Activated T-helper 9 cell treated with anti-CD3 and anti-CD28 coated beads, Interleukin-2, amount 50 U/mL, for 16 hours (primary cell): ENCODE data around the gene YPEL4.
"Not testable (repeated sequence)": the region's sequence is repeated elsewhere in the genome, so short reads cannot be mapped to it uniquely, and the experiment has no call there.

ENCODE experiments used
- DNase-seq: peaks from one replicate; pipeline ENCODE4 v3.0.0-alpha.2; 2020; ENCODE audit warnings: low read depth

Gene YPEL4, protein sequence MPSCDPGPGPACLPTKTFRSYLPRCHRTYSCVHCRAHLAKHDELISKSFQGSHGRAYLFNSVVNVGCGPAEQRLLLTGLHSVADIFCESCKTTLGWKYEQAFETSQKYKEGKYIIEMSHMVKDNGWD

DNA sequence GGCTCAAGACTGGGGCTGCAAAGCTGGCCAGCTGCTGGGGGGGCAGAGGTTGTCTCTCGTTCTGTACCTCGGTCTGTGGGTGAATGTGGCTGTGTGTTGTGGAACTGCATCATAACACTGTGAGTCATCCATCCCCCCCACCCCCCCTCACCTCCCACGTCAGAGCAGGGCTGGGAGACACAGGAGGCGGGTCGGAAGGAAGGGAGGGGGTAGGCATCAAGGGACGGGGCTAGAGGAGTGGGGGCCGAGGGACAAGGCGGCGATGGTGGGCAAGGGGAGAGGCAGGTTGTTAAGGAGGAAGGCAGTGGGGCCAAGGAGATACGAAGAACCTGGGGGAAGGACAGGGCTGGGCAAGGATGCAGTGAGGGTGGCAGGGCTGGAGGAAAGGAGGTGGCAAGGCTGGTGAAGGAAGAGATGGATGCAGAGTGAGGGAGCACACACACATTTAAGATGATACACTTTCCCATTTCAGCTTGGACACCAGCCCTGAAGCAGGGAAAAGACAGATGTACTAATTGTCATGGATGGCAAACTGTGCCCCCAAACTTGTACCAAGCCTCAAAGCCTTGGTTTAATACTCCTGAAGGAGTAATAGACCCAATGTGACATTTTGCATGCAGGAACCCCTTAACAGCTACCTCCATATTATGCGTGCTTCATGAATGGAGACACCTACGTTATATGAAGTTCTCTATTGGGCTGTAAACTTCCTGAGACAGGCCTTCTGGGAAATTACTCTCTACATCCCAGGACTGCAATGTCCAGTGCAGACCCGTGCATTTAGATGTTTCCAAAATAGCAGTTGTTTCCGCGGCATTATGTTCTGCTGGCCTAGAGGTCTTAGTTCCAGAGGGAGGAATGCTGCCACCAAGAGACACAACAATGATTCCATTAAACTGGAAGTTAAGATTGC, at the start of gene YPEL4:
Gene YPEL4 (minus strand): TSS at position 87 of the 913 bp plus-strand sequence. CDS start 2,805 bp downstream, outside the sequence.
- DNase-seq: peak; percentile 54

DNA sequence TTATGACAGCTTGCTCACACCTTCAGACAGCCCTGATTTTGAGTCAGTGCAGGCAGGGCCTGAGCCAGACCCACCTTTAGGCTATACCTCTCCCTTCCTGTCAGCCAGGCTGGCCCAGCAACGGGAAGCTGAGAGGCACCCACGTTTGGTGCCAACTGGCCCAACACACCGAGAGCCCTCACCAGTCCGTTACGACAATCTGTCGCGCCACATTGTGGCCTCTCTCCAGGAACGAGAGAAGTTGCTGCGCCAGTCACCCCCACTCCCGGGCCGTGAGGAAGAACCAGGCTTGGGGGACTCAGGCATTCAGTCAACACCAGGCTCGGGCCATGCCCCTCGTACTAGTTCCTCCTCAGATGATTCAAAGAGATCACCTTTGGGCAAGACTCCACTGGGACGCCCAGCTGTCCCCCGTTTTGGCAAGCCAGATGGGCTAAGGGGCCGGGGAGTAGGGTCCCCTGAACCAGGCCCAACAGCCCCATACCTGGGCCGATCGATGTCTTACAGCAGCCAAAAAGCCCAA, 49.2 kb upstream of the YPEL4 start:
- DNase-seq: no peak

DNA sequence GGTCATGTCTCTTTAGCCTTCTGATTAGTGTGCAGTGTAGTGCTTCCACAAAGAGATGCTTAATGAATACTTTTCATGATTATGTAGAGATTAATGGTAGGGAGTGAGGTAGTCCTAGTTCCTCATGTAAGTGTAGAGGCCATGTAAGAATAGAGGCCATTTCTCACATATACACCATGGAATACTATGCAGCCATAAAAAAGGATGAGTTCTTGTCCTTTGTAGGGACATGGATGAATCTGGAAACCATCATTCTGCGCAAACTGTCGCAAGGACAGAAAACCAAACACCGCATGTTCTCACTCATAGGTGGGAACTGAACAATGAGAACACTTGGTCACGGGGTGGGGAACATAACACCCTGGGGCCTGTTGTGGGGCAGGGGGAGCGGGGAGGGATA, 40.8 kb upstream of the YPEL4 start:
- DNase-seq: not testable (repeated sequence)

DNA sequence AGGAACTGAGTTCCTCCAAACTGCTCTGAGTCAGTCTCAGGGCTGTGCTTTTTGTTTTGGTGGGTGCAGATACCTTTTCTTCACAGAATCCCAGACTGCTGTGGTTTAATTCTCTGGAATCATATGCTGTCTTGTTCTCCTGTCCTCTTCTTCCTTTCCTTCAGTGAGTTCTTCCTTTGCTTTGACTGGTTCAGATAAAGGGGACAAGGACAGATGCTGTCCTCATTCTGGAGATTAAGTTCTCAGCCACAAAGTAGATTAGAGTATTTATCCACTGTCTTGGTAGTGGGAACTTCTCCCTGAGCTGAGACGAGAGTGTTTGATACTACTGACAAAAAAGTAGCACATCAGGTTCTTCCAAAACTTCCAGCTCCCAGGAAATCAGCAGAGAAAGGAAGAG, 31.5 kb upstream of the YPEL4 start:
- DNase-seq: no peak

DNA sequence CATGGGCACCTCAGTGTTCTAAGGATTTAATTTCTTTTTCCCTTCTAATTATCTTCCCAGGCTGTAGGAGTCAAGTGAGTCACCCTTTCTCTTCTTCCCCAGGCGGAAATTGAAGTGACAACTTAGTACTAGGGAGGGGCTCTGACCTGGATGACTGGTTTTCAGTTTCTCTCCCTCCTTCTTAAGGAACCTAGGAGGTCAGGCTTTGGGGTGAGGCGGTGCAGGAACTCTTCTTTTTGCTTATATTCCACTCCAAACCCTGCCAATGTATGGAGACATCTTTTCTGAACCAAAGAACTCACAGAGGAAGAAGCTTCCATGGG, 30.8 kb upstream of the YPEL4 start:
- no peak for DNase-seq

DNA sequence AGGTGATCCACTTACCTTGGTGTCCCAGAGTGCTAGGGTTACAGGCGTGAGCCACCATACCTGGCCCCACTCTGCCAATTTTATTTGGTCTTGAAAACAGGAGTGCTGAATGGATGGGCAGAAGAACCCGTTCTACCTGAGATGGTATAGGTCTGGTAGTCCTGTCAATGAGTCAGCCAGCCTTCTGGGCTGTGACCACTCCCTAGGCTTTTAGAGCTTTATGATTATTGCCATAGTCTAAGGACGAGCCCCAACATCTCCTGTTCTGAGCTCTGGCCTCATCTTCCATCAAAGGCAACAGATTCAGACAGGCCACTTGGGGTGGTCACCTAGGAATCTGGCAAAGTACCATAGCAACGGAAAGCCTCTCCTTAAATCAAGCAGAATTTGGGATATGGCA, 29.7 kb upstream of the YPEL4 start:
- DNase-seq: no peak

DNA sequence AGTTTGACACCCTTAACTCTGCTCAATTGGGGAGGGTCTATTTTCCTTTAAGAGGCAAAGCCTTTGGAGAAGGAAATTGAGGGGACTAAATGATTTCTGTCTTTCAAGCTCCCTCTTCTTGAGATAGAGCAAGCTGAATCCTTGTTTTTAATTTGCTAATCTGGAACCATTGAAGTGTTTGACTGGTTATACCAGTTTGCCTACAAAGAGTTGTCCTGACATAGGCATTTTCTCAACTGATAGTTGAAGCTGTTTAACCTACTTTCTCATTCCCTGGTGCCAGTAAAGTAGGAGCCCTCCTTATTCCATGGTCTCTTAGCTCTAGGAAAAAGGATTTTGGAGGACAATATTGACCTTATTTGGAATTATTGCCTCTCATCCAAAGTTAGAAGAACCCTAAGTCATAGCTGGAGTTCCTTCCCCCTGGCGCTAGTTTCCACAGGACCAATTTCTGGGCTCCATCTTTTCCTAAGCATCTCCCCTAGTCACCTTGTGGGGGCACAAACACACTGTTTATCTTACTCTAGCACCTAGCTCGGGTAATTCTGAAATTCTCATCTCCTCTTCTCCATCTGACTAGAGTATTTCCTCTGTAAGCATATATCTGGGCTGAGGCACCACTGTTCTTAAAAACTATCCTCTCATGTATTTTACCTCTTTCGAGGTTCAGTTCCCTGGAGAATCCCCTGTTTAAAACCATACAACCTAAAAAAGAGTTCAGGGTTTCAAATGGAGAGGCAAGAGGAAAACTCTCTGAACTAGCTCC, 25.6 kb upstream of the YPEL4 start:
- DNase-seq: no peak

DNA sequence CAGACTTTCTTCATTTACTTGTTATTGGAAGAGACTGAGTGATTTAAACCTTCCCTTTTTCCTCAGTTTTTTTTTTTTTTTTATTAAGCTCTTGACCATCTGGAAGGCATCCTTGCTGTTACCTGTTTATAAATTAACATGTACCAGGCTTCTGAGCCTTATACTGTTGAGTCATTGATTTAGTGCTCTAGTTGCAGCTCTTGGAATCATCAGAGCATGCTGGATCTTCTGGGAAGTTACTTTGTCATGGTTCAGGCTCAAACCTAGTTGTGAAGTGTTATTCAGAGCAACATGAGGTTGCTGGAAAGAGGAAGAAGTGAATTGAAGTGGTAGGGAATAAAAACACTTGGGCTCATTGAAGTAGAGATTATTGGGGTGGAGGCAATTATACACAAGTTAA, 24.5 kb upstream of the YPEL4 start:
- no peak for DNase-seq

DNA sequence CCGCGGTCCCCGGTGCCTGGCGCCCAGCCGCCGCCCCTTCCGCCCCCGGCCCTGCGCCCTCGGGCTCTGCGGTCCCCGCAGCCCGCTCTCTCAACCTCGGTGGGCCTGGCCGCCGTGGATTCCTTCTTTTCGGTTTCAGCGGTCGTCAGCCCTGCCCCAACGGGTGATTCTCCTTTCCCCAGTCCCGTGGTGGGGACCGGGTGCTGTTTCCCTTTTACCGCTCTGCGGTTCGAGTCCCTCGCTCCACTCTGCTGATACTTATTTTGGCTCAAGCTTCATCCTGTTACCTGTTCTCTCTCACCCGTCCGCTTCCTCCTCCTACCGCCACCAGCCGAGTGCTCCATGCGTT, 18.7 kb upstream of the YPEL4 start:
- DNase-seq: peak; percentile 20

DNA sequence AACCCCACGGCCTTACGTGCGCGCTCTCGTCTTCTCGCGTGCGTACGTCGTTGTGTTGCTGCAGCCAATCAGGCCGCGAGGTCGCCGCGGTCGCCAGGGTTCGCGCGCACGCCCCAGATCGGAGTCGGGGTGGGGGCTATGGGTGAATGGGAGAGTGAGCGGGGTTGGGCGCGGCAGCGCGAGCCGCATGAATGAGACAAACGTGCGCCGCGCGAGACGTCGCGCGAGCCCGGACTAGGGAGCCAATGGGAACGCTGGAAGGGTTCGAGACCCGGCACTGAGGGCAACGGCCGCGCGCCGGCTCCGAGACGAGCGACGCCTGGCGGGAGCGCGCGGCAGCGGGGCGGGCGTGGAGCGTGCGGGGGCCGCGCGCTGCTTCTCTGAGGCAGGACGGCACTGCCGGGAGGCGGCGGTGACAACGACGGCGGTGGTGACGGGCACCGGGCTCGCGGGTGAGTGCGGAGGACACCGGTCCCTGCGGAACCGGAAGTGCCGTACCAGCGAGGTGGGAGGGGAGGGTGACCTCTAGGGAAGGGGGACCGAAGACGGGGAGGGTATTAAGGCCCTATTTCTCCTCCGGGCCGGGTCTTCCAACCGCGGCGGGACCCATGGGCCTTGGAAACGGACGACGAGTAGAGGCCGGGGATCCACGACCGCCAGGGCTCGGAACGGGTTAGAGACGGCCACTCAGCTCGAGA, 18.2 kb upstream of the YPEL4 start, which contains the start of gene ZDHHC5:
Gene ZDHHC5 (plus strand): TSS at position 379 of the 698 bp plus-strand sequence. CDS start 4,977 bp downstream, outside the sequence.
- peak; percentile 100 for DNase-seq

DNA sequence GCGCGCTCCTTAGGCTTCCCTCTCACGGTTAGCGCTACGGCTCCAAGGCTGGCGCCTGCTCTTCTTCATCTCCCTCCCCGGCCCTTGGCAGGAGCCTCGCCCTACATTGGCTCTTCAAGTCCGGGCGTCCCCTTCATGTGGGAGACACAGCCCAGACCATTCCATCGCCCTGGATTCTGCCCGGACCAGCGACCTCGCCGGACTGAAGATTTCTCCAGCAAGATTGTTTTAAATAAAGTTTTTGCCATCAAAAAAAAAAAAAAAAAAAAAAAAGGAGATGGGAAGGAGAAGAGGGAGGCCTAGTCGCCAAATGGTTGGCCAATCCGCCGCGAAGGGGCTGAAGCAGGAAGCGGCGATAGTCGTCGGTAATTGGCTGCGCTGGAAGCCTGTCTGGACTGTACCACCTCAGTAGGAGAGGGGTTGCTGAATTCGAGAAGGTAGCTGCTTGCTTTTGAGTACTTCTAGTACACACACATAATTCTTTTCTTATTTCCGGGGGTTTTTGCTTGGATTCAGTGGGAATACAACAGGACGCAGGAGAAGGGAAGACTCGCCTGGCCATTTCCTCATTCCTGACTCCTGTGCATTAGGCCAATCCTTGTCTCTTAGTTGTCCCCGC, 17.5 kb upstream of the YPEL4 start:
- DNase-seq: peak; percentile 87

DNA sequence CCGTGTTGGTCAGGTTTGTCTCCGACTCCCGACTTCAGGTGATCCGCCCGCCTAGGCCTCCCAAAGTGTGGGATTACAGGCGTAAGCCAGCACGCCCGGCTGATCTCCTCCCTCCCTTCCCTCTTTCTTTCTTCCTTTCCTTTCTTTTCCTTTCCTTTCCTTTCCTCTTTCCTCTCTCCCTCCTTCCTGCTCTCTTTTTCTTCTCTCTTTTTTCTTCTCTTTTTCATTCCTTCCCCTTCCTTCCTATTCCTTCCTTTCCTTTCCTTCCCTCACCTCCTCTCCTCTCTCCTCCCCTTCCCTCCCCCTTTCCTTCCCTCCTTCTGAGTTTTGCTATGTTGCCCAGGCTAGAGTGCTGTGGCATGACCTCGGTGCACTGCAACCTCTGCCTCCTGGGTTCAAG, 14.3 kb upstream of the YPEL4 start:
- DNase-seq: no peak

DNA sequence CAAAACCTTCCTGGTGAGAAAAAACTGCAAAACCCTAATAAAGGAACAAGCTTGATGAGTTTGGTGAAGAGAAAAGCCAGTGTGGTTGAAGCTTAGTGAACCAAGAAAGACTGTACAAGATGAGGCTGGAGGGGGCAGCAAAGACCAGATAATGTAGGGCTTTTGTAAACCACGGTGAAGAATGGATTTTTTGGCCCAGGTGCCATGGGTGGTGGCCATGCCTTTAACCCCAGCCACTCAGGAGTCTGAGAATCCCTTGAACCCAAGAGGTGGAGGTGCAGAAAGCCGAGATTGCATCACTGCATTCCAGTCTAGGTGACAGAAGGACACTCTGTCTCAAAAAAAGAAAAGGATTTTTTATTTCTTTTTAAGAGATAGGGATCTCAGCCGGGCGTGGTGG, 13.2 kb upstream of the YPEL4 start:
- DNase-seq: no peak

DNA sequence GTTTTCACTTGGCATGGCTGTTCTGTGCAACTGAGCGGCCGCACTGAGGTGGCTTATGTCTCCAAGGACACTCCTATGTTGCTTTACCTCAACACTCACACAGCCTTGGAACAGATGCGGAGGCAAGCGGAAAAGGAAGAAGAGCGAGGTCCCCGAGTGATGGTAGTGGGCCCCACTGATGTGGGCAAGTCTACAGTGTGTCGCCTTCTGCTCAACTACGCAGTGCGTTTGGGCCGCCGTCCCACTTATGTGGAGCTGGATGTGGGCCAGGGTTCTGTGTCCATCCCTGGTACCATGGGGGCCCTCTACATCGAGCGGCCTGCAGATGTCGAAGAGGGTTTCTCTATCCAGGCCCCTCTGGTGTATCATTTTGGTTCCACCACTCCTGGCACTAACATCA, 10.0 kb upstream of the YPEL4 start:
- no peak for DNase-seq

DNA sequence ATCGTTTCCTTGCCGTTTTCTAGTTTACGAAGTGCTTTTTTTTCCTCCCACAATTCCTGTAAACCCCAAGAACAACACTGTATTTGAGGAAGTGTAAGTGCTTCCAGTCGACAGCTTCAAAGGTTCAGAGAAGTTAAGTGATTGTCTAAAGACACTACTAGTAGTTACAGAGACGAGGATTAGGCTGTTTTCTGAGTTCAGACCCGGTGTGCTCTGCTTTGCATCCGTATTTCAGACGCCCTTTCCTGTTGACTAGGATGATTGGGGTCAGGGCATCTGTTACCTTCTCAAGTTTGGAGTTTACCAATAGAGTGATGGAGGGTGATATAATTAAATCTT, 8.3 kb upstream of the YPEL4 start:
- DNase-seq: no peak

DNA sequence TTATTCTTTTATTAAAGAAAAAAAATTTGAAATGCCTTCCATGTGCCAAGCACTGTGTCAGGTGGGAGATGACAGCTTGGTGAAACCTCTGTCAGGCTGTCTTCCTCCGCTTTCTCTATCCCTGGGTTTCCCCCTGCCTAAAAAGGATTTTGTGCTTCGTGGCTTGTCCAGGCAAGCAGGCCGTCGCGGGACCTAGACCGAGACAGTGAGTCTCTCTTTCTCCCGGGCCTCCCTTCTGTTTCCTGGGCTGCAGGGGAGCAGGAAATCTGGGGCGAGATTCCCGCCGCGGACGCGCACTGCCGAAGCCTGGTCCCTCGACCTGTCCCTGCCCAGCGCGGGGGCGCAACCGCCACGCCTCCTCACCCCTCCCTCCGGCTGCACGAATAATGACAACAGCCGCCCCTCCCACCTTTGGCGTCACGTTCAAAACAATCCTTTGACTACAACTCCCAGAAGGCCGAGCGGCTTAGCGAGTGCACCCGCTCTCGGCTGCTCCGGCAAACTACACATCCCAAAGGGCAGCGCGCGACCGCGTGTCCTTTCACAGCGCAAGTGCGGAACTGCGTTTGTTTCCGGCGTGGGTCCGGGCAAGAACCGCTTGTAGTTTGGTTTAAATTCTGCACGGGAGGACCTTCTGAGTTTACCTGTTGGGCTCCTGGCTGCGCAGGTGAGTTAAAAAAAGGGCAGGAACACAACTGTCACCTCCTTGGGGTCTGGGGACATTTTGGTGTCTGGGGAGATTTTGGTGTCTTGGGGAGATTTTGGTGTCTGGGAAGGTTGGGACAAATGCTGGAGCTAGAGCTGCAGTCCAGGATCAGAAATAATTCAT, 7.7 kb upstream of the YPEL4 start, which contains the start of gene CLP1:
Gene CLP1 (plus strand): TSS at position 569 of the 829 bp plus-strand sequence. CDS start 1,715 bp downstream, outside the sequence.
- DNase-seq: peak; percentile 99

DNA sequence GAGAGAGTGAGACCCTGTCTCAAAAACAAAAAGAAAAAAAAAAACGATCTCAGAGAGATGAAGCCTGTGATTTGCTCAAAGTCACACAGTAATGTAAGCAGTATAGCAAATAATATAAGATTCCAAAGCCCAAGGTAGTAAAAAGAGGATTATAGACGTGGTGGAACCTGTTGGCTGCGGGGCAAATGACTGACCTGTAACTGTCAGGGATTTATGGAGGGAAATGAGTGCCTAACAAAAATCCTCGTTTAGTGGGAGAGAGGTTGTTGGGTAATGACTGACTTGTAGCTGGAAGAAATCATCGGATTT, 7.1 kb upstream of the YPEL4 start:
- no peak for DNase-seq

DNA sequence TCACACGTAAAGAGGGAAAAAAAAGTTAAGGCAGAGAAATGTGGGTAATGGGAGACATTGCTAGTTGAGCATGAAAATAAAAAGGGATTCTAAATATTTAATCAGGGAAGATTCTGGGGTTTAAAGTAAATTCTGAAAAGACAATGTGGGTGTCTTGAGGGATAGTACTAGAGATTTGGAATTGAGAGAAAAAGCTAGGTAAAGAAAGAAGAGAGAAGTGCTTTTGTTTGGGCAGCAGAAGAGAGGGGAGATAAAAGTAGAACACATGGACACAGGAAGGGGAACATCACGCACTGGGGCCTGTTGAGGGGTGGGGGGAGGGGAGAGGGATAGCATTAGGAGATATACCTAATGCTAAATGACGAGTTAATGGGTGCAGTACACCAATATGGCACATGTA, 3.5 kb upstream of the YPEL4 start:
- no peak for DNase-seq

DNA sequence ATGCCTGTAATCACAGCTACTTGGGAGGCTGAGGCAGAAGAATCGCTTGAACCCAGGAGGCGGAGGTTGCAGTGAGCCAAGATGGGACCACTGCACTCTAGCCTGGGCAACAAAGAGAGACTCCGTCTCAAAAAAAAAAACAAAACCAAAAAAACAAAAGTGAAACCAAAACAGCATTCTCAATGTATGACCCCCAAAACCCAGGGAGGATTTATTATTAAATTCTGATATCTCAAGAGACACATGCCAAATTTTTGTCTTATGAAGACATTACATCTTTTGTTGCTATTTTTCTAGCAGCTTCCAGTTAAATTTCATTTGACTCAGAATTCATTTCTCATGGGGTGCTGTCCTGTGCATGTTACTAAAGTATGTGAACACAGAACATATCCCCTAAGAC, 3.0 kb upstream of the YPEL4 start:
- DNase-seq: no peak

DNA sequence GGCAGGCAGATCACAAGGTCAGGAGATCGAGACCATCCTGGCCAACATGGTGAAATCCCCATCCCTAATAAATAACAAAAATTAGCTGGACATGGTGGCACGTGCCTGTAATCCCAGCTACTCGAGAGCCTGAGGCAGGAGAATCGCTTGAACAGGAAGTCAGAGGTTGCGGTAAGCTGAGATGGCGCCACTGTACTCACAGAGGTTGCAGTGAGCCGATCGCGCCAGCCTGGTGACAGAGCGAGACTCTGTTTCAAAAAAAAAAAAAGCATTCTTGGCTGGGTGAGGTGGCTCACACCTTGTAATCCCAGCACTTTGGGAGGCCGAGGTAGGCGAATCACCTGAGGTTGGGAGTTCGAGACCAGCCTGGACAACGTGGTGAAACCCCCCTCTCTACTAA, 2.5 kb upstream of the YPEL4 start:
- DNase-seq: not testable (repeated sequence)

DNA sequence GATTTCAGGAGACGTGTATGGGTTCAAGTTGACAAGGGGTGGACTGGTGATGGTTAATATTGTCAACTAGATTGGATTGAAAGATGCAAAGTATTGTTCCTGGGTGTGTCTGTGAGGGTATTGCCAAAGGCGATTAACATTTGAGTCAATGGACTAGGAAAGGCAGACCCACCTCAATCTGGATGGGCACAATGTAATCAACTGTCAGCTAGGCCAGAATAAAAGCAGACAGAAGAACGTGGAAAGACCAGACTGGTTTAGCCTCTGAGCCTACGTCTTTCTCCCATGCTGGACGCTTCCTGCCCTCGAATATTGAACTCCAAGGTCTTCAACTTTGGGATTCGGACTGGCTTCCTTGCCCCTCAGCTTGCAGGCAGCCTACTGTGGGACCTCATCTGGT, 1.7 kb upstream of the YPEL4 start:
- DNase-seq: no peak
